ENCODE measurements around the gene SLC9A9.

SLC9A9 gene

GRCh38 chr3:143831994-143832393 lies 16.3 kb downstream of the SLC9A9 start:
- H3K4me3 ChIP-seq (ENCODE audit: control insufficient read depth, low read depth, low read length), result no peak overlapping the region
- TF ChIP-seq, protein P1, sequence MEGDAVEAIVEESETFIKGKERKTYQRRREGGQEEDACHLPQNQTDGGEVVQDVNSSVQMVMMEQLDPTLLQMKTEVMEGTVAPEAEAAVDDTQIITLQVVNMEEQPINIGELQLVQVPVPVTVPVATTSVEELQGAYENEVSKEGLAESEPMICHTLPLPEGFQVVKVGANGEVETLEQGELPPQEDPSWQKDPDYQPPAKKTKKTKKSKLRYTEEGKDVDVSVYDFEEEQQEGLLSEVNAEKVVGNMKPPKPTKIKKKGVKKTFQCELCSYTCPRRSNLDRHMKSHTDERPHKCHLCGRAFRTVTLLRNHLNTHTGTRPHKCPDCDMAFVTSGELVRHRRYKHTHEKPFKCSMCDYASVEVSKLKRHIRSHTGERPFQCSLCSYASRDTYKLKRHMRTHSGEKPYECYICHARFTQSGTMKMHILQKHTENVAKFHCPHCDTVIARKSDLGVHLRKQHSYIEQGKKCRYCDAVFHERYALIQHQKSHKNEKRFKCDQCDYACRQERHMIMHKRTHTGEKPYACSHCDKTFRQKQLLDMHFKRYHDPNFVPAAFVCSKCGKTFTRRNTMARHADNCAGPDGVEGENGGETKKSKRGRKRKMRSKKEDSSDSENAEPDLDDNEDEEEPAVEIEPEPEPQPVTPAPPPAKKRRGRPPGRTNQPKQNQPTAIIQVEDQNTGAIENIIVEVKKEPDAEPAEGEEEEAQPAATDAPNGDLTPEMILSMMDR (conservative IDR thresholded peaks at IDR 0.05; ENCODE audit: control insufficient read depth, insufficient read depth, low read depth, low read length), result no peak
- DNase-seq (ENCODE audit: low read depth), result no peak

DNA sequence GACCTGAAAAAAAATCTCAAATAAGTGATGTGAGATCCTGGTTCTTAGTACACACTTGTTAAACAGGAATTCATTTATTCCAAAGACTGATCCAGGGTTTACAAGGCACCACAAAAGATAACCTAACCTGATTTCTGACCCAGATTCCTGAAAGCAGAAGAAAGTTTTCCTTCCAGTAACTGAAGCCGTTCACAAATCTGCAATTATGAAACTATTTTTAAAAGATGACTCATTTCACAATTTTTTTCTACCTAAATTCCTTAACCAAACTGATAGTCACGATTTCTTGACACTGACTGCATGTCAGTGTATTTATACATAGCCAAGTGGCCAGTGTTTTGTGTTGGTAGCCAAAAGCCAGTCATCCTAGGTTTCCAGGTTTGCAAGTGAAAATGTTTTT lies 17.1 kb downstream of the SLC9A9 start:
- no peak overlapping the region for H3K4me3 ChIP-seq (ENCODE audit: control insufficient read depth, low read depth, low read length)
- TF ChIP-seq, protein P1 (conservative IDR thresholded peaks at IDR 0.05; ENCODE audit: control insufficient read depth, insufficient read depth, low read depth, low read length), result no peak
- peak; percentile 62 for DNase-seq (ENCODE audit: low read depth)

- no peak for DNase-seq (ENCODE audit: low read depth)
- TF ChIP-seq, protein P1 (conservative IDR thresholded peaks at IDR 0.05; ENCODE audit: control insufficient read depth, insufficient read depth, low read depth, low read length), result no peak
- no peak overlapping the region for H3K4me3 ChIP-seq (ENCODE audit: control insufficient read depth, low read depth, low read length)
These were observed 17.5 kb downstream of the SLC9A9 start for GRCh38 chr3:143830786-143831185.

GRCh38 chr3:143830063-143830462 lies 18.2 kb downstream of the SLC9A9 start:
- H3K4me3 ChIP-seq (ENCODE audit: control insufficient read depth, low read depth, low read length), result no peak overlapping the region
- DNase-seq (ENCODE audit: low read depth), result peak; percentile 21
- TF ChIP-seq, protein P1 (conservative IDR thresholded peaks at IDR 0.05; ENCODE audit: control insufficient read depth, insufficient read depth, low read depth, low read length), result no peak

GRCh38 chr3:143827425-143827824 lies 20.8 kb downstream of the SLC9A9 start:
- TF ChIP-seq, protein P1 (conservative IDR thresholded peaks at IDR 0.05; ENCODE audit: control insufficient read depth, insufficient read depth, low read depth, low read length), result no peak
- H3K4me3 ChIP-seq (ENCODE audit: control insufficient read depth, low read depth, low read length), result no peak overlapping the region
- DNase-seq (ENCODE audit: low read depth), result no peak

DNA sequence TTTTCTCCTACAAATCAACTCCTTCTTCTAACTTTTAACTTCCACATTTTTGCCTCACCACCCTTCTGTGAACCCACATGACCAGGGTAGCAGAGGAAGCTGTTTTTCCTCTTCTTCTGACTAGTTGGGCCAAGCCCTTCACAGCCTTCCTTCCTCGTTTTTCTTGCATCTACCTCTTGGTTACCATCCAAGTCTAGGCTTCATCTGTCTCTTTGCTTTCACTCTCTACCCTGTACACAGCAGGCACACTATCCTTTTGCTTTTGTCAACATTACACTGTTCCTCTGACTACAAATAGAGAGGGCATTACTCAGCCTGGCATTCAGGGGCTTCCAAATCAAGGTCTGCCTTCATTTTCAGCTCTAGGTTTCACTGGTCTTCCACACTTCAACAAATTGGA lies 22.0 kb downstream of the SLC9A9 start:
- TF ChIP-seq, protein P1 (conservative IDR thresholded peaks at IDR 0.05; ENCODE audit: control insufficient read depth, insufficient read depth, low read depth, low read length), result no peak
- H3K4me3 ChIP-seq (ENCODE audit: control insufficient read depth, low read depth, low read length), result no peak overlapping the region
- no peak for DNase-seq (ENCODE audit: low read depth)

DNA sequence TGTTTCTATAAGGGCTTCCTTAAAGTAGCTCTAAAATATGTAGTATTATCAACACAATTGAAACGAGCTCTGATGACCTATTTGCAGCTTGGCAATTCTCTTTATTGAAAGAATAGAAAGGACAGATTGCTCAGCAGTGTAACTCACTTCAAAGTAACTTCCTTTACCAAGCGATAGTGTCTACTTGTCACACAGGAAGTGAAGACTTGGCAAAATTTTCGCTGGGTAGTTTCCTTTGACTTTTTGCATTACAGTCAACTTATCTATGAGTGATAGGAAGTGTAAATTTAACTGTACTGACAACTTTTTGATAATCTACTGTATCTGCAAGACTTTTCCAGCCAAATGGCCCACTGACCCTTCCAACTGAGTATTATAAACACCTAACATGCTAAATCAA lies 22.8 kb downstream of the SLC9A9 start:
- no peak for DNase-seq (ENCODE audit: low read depth)
- H3K4me3 ChIP-seq (ENCODE audit: control insufficient read depth, low read depth, low read length), result no peak overlapping the region
- TF ChIP-seq, protein P1 (conservative IDR thresholded peaks at IDR 0.05; ENCODE audit: control insufficient read depth, insufficient read depth, low read depth, low read length), result no peak
